ENCODE measurements around the gene PCYOX1L. TPM values are rescaled to one million over a fixed set of nuclear protein-coding genes. Genes with fewer than 3 reads are reported as not detected.
A peak's percentile ranks its signal among the peaks of the same experiment; 100 is the strongest.

Gene PCYOX1L
- polyA plus RNA-seq, 3 donors from 2014 or later, result 3.7 to 8.7 (median 6.8) TPM

DNA sequence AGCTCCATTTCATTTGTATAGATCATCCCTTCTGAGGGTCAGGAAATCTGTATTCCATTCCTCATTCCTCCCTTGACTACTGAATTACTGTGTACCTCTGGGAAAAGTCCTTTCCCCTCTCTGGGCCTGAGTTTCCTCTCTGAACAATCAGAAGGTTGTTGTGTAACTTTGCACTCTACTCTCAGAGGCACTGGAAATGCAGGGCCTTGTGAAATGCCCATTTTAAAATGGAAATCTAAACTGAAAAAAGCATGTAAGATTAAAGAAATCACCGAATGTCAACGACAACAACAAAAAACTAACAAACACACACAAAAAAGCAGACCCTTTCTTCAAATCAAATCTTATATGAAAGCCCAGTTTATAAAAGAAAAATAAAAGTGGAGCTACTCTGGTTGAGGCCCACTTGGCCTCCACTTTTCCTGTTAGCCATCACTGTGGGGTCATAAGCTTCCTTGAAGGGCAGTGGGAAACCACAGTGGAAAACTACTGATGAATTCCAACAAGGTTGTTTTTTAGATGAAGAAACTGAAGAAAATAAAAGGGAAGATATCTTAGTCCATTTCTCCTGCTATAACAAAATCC, 34.1 kb upstream of the PCYOX1L start:
- DNase-seq, result no peak
- Mint-ChIP-seq H3K4me3 (no peak overlapping the region), H3K27me3 (ENCODE audit: low read depth in 3 of 3) (peaks cover 0 to 2% (median 0%) of the 10 kb centered on the region in 3 donors), H3K4me1 (no peaks in the 10 kb centered on the region), H3K9me3 (no peaks in the 10 kb centered on the region), H3K36me3 (no peaks in the 10 kb centered on the region), H3K27ac (no peak overlapping the region)

DNA sequence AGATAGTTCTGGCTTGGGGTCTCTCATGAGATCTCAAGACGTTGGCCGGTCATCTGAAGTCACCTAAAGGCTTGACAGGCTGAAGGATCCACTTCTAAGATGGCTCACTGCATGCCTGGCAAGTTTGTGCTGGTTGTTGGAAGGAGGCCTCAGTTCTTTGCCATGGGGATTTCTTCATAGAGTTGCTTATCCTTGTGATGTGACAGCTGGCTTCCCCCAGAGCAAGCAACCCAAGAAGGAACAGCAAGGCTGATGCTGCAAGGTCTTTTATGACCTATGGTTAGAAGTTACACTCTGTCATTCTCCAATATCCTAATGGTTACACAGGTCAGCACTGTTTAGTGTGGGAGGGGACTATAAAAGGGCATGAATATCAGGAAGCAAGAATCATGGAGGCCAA, 33.2 kb upstream of the PCYOX1L start:
- no peaks in the 10 kb centered on the region for H3K9me3 Mint-ChIP-seq
- no peaks in the 10 kb centered on the region for H3K36me3 Mint-ChIP-seq
- DNase-seq, result no peak
- H3K4me3 Mint-ChIP-seq, result no peak overlapping the region
- no peak overlapping the region for H3K27ac Mint-ChIP-seq
- H3K27me3 Mint-ChIP-seq (ENCODE audit: low read depth in 3 of 3), result peaks cover 0 to 5% (median 2%) of the 10 kb centered on the region in 3 donors
- no peaks in the 10 kb centered on the region for H3K4me1 Mint-ChIP-seq

DNA sequence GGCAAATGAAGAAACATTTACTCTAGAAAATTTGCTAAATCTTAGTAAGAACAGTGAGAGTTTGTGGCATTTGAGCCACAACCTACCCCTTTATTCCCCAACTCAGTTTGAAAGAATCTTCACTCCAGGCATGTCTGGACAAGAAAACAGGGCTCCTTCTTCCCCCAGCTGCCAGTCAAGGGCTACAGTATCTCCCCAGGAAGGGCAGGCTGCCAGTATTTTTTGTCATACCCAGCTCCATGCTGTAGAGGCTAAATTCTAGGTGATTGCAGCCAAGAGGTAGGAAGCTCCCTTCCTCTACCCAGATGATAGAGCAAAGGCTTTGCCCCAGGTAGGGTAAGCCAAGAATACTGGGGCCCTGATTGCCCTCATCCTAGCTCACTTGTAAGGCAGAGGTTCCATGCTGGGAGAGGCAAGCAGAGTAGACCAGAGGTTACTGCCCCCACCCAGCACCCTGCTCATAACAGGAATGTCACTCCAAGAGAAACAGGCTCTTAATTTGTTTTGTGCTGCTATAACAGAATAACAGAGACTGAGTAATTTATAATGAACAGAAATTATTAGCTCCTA, 32.6 kb upstream of the PCYOX1L start:
- no peak overlapping the region for H3K4me3 Mint-ChIP-seq
- DNase-seq, result no peak

DNA sequence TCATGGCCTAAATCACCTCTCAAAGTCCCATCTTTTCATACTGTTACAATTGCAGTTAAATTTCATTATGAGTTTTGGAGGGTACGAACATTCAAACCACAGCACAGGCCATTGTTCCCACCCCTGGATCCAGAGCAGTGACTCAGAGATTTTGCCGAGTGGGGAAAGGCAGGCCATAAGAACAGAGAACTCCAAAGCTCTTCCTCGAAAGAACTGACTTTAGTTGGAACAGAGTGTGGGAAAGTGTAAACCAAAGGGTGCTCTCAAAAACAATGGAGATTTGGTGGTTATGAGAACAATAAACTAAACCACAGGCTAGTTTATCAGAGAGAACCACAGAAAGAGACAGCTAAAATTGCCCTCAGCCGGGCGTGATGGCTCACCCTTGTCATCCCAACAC, 32.0 kb upstream of the PCYOX1L start:
- Mint-ChIP-seq H3K4me3 (no peak overlapping the region), H3K27ac (no peak overlapping the region), H3K27me3 (ENCODE audit: low read depth in 3 of 3) (peaks cover 0 to 5% (median 2%) of the 10 kb centered on the region in 3 donors), H3K4me1 (no peaks in the 10 kb centered on the region), H3K9me3 (no peaks in the 10 kb centered on the region), H3K36me3 (no peaks in the 10 kb centered on the region)
- no peak for DNase-seq

More for the DNA sequence above, 32.6 kb upstream of the PCYOX1L start:
- Mint-ChIP-seq H3K36me3 (no peaks in the 10 kb centered on the region), H3K4me1 (no peaks in the 10 kb centered on the region), H3K27me3 (ENCODE audit: low read depth in 3 of 3) (peaks cover 0 to 5% (median 2%) of the 10 kb centered on the region in 3 donors), H3K9me3 (no peaks in the 10 kb centered on the region), H3K27ac (no peak overlapping the region)

DNA sequence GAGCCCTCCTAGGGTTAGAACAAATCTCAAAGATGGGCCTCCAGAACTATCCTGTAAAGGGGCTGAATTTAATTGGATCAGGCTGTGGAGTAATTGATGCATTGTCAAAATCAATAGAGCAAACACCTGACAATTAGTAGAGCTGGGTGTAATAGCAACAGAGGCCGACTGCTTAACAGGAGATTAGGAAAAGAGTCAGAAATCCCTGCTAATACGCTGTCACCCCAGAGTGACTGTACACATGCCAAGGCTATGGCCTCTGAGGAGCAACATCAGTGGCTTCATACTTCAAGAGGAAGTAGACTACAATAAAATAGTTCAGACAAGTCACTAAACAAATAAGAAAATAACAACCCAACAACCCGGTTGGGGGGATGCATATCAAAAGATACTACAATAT, 31.2 kb upstream of the PCYOX1L start:
- Mint-ChIP-seq H3K4me1 (no peaks in the 10 kb centered on the region), H3K9me3 (no peaks in the 10 kb centered on the region), H3K27me3 (ENCODE audit: low read depth in 3 of 3) (peaks cover 1 to 3% (median 2%) of the 10 kb centered on the region in 3 donors), H3K4me3 (no peak overlapping the region), H3K36me3 (no peaks in the 10 kb centered on the region), H3K27ac (no peak overlapping the region)
- DNase-seq, result no peak

DNA sequence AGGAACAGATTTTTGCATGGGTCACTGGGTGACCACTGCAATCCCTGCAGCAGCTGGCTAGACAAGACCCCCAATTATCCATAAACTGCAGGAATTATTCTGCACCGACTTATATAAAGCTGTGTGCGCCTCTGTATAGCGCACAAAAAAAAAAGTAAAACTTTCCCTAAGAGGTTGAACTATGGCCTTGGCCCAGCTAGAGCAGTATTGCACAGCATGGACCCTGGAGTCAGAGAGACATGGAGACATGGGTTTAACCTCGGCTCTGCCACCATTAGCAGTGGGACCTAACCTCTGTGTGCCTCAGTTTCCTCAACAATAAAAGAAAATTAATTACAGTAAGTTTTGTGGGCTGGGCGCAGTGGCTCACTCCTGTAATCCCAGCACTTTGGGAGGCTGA, 29.7 kb upstream of the PCYOX1L start:
- Mint-ChIP-seq H3K4me3 (no peak overlapping the region), H3K4me1 (no peaks in the 10 kb centered on the region), H3K27ac (no peak overlapping the region), H3K27me3 (ENCODE audit: low read depth in 3 of 3) (peaks cover 3 to 4% (median 3%) of the 10 kb centered on the region in 3 donors), H3K36me3 (no peaks in the 10 kb centered on the region), H3K9me3 (no peaks in the 10 kb centered on the region)
- DNase-seq, result no peak

DNA sequence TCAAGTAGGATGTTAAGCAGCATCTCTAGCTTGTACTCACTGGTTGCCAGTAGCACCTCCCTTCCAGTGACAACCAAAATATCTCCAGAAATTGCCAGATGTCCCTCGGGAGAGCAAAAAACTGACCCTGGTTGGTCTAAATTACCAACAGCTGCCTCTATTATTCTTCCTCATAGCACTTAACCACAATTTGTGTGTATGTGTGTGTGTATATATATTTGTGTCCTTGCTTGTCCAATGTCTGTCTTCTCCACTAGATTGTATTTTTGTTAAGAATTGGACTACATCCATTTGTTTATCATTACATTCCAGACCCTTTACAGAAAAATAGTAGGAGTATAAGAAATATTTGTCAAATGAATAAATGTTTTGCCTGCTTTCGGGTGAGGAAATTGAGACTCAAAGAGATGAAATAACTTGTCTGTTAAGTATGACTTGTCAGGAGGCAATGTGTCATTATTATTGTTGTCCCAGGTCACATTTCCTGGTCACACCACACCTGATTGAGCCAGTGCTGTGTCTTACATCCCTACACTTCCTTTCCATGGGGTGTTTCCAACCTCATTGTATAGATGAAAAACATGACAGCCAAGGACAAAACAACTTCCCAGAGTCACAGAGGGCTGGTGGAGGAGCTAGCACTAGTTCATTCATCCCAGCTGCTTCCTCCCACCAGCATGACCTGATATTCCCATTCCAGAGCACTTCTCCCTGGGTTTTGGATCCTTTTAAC, 24.0 kb upstream of the PCYOX1L start:
- no peak overlapping the region for H3K4me3 Mint-ChIP-seq
- H3K27me3 Mint-ChIP-seq (ENCODE audit: low read depth in 3 of 3), result peaks cover 3% of the 10 kb centered on the region in 3 donors
- no peak overlapping the region for H3K27ac Mint-ChIP-seq
- peaks cover 0 to 4% (median 0%) of the 10 kb centered on the region in 3 donors for H3K36me3 Mint-ChIP-seq
- no peaks in the 10 kb centered on the region for H3K9me3 Mint-ChIP-seq
- no peaks in the 10 kb centered on the region for H3K4me1 Mint-ChIP-seq
- DNase-seq, result no peak

DNA sequence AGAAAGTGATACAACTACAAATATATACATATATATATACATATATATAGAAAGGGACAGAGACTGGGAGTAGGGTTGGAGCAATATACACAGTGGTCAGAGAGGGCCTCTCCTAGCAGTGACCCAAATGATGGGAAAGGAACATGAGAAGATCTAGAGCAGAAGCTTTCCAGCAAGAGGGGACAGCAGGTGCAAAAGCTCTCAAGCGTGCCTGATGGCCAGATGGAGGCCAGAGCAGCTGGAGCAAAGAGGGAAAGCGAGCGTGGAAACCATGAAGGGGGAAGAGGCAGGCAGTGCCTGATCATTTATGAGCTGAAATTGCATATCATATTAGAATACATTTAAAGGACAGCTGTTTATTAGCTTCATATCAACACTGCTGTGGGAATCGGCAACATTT, 20.1 kb upstream of the PCYOX1L start:
- Mint-ChIP-seq H3K27ac (no peak overlapping the region), H3K9me3 (no peaks in the 10 kb centered on the region), H3K4me1 (no peaks in the 10 kb centered on the region), H3K27me3 (ENCODE audit: low read depth in 3 of 3) (no peaks in the 10 kb centered on the region), H3K36me3 (peaks cover 0 to 4% (median 0%) of the 10 kb centered on the region in 3 donors), H3K4me3 (no peak overlapping the region)
- DNase-seq, result no peak

DNA sequence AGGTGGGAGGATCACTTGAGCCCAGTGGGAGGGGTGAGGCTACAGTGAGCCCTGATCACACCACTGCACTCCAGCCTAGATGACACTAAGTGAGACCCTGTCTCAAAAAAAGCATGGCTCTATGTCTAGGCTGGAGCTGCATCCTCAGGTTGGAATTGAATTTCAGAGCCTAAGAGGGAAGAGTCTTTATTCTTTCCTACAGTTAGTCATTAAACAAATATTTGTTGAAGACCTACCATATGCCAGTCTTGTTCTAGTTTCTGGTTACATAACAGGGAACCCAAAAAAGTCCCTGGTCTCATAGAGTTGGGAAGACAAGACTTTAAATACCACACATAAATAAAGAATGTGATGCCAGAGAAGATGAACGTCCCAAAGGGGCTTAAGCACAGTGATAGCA, 19.5 kb upstream of the PCYOX1L start:
- Mint-ChIP-seq H3K9me3 (no peaks in the 10 kb centered on the region), H3K27me3 (ENCODE audit: low read depth in 3 of 3) (no peaks in the 10 kb centered on the region), H3K36me3 (peaks cover 0 to 4% (median 0%) of the 10 kb centered on the region in 3 donors), H3K27ac (no peak overlapping the region), H3K4me3 (no peak overlapping the region), H3K4me1 (no peaks in the 10 kb centered on the region)
- no peak for DNase-seq

DNA sequence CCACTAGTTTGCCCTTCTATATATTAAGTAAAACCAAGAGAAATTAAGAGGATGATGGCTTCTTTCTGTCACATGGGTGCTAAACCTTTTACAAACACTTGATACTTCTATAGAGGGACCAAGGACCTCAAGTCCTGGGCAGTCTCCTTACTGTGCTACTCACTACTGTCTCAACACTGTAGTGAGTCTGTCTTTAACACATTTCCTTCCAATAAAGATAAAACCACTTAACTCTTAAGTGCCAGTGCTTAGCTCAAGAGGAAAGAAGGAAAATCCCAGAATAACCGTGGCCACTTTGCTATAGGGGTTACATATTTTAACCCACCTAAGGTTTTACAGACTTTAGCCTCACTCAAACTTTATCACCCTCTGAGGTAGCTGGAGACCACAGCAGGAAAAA, 16.9 kb upstream of the PCYOX1L start:
- Mint-ChIP-seq H3K9me3 (no peaks in the 10 kb centered on the region), H3K4me1 (peaks cover 21% of the 10 kb centered on the region in 2 donors), H3K4me3 (no peak overlapping the region), H3K27me3 (ENCODE audit: low read depth in 3 of 3) (peaks cover 2 to 9% (median 3%) of the 10 kb centered on the region in 3 donors), H3K27ac (no peak overlapping the region), H3K36me3 (peaks cover 0 to 4% (median 0%) of the 10 kb centered on the region in 3 donors)
- no peak for DNase-seq

DNA sequence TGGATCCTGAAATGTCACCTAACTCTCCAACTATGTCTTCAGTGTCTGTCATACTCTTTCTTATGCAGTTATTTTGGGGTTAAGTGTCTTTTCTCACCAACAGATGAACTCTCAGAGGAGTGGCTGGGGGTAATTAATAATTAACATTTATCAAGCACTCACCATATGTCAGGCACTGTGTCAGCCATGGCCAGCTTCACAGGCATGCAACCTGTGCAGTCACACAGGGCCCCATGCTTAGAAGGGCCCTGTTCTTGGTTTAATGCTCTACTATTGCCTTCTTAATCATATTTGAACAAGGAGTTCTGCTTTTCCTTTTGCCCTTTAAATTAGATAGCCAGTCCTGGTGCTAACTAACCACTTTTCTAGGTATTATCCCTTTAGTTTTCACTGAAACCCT, 16.0 kb upstream of the PCYOX1L start:
- Mint-ChIP-seq H3K36me3 (peaks cover 0 to 4% (median 0%) of the 10 kb centered on the region in 3 donors), H3K27me3 (ENCODE audit: low read depth in 3 of 3) (peaks cover 2 to 9% (median 3%) of the 10 kb centered on the region in 3 donors), H3K9me3 (no peaks in the 10 kb centered on the region)

DNA sequence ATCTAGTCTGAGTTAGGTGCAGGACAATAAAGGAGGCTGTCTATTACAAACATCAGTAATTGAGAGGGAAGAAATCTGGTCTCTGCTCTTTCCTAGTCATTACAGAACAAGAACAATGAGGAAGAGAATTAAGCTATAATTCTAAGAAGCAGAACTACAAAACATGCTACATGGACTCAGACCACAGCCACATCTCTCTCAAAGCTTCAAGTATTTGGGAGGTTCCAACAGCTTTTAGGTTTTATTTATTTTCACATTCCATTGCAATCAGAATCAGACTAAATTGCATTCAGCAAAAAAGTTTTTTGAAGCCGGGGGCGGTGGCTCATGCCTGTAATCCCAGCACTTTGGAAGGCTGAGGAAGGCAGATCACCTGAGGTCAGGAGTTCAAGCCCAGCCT, 13.7 kb upstream of the PCYOX1L start:
- Mint-ChIP-seq H3K27ac (peak overlapping the region in 5 of 6 donors; percentile 18 to 93 (median 77)), H3K4me1 (peaks cover 43 to 48% of the 10 kb centered on the region in 2 donors), H3K36me3 (peaks cover 6 to 7% (median 6%) of the 10 kb centered on the region in 3 donors), H3K9me3 (no peaks in the 10 kb centered on the region), H3K27me3 (ENCODE audit: low read depth in 3 of 3) (peaks cover 2 to 13% (median 3%) of the 10 kb centered on the region in 3 donors), H3K4me3 (peak overlapping the region; percentile 7 to 40 (median 26))
- DNase-seq, result no peak

More for the DNA sequence above, 16.0 kb upstream of the PCYOX1L start:
- peaks cover 28% of the 10 kb centered on the region in 2 donors for H3K4me1 Mint-ChIP-seq
- H3K4me3 Mint-ChIP-seq, result no peak overlapping the region
- DNase-seq, result no peak
- H3K27ac Mint-ChIP-seq, result peak overlapping the region in 1 of 6 donors; percentile 14

DNA sequence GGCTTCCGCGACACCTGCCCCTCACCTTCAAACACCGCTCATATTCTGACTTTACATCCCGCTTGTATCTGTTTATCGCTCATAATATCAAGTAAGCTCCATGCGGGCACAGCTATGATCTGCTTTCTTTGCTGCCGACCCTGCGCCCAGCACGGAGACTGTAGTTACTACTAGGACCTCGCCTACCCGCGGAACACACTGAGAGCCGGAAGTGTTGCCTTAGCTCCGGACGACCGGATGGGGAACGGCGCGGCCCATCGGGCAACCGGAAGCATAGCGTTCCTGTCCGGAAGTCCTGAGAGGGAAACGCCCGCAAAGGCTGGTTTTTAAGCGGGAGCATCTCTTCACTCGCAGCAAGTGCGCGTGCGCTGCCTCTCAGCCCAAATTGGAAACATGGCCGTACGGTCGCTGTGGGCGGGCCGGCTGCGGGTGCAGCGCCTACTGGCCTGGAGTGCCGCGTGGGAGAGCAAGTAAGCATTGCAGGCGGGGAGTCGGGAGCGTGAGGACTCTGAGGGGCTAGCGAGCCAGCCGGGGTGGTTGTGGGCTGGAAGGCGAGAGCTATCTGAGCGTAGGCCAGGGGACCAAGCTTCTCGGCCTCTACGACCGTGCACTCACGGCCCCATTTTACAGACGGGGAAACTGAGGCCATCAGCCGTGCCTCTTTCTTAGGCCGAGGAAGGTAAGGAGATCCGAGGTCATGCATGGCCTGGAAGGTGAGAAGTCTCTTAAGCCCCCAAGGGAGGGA, 12.5 kb upstream of the PCYOX1L start, which contains the start of gene GRPEL2:
GRPEL2 (plus strand) TSS at position 353 of the 745 bp plus-strand sequence; CDS start at position 394, 41 bp downstream.
- Mint-ChIP-seq H3K27ac (peak within 1 kb of the TSS; percentile 85 to 93 (median 92)), H3K36me3 (peaks cover 14 to 17% (median 15%) of the 10 kb centered on the region in 3 donors), H3K4me1 (peaks cover 43 to 58% of the 10 kb centered on the region in 2 donors), H3K4me3 (peak within 1 kb of the TSS; percentile 86 to 94 (median 92)), H3K9me3 (no peaks in the 10 kb centered on the region), H3K27me3 (ENCODE audit: low read depth in 3 of 3) (peaks cover 2 to 13% (median 3%) of the 10 kb centered on the region in 3 donors)
- DNase-seq, result peak; percentile 79 to 84 (median 79)

Measured in immature natural killer cell (primary cell).